GM18517 (cell line): ENCODE data around the gene CEP72.
"Not testable (repeated sequence)": the region's sequence is repeated elsewhere in the genome, so short reads cannot be mapped to it uniquely, and the experiment has no call there.

Experiments
- ATAC-seq: cut with Tn5 transposase; IDR thresholded peaks from one replicate; pipeline ENCODE4 v1.9.1; 2021; ENCODE audit warnings: mild to moderate bottlenecking, moderate library complexity; ENCODE audit not compliant: unreplicated experiment

The CEP72 gene

GRCh38 chr5:579746-580366 is 32.3 kb upstream of the CEP72 start:
- no peak for ATAC-seq

DNA sequence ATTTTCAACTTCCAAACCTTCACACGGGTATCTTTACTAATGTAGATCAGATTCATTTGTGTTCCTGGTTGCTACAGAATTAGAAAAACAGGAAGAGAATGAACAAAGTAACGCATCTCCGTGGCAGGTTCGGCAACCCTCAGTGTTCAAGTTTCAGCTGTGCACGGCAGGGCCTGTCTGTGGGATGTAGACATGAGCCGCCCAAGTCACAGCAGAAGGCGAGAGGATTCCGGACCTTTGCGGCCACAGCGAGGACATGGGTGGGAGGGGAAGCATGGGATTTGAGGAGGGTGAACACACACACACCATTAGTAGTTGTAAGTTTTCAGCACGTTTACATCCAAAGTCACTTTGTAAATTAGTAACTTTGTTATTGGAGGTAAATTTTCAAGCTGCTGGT is 31.7 kb upstream of the CEP72 start:
- ATAC-seq, result no peak

- ATAC-seq, result no peak
These were observed 30.9 kb upstream of the CEP72 start for GRCh38 chr5:581266-581665.

DNA sequence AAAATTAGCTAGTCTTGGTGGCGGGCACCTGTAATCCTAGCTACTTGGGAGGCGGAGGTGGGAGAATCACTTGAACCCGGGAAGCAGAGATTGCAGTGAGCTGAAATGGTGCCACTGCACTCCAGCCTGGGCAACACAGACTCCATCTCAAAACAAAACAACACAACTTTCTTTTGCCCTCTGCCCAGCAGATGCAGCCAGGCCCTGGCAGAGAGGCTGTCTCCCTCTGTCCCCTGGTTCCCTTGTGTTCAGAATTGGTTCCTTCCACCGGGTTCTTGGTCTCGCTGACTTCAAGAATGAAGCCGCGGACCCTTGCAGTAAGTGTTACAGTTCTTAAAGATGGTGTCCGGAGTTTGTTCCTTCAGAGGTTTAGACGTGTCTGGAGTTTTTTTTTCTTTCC is 30.2 kb upstream of the CEP72 start:
- ATAC-seq, result no peak

- ATAC-seq, result not testable (repeated sequence)
These were observed 29.7 kb upstream of the CEP72 start for GRCh38 chr5:582445-582844.

DNA sequence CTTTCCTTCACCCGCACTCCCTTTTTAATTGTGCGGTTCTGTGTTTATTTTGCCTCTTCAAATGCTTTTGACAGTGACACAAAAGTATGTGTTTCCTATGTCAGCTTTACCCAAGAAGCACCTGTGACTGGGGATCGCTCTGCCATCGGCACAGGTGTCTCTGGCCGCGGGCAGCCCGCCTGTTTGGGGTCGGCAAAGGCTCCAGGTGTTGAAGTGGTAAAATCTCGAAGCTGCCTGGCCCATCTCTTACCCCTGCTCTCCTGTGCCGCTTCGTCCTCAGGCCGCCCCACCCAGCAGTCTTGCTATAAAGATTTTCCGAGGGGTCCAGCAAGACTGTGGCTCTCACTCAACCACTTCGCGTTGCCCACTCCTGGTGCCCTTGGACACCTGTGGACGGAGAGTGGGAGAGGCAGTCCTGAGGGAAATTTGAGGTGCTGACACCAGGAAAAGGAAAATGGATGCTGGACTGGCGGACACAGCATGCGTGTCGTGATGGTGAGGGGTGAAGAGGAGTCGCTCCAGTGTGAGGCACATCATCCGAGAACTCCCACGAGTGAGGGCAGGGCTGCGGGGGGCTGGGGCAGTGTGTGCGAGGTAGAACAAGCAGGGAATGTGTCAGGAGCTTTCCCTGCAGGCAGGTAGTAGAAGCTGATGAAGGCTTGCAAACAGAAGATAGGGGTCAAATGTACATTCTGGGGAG is 29.1 kb upstream of the CEP72 start:
- no peak for ATAC-seq

DNA sequence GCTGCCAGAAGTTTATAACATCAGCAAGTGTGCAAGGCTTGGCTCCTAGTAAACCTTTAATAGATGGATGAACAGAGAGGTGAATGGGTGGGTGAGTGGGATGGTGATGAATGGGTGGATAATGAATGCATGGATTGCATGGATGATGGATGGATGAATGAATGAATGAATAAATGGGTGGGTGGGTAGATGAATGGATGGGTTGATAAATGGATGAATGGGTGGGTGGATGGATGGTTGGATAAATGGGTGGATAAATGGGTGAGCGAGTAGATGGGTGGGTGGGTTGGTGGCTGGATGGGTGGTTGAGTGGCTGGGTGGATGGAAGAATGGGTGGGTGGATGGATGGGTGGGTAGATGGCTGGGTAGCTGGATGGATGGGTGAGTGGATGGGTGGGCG is 28.5 kb upstream of the CEP72 start:
- ATAC-seq, result no peak

- ATAC-seq, result no peak
These were observed 27.9 kb upstream of the CEP72 start for GRCh38 chr5:584216-584615.

DNA sequence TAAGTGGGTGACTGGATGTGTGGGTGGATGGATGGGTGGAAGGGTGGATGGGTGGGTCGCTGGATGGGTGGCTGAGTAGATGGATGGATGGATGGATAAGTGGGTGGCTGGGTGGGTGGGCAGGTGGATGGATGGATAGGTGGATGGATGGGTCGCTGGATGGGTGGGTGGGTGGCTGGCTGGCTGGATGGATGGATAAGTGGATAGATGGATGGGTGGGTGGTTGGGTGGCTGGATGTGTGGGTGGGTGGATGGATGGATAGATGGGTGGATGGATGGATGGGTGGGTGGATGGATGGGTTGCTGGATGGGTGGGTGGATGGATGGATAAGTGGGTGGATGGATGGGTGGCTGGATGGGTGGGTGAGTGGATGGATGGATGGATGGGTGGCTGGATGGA is 27.3 kb upstream of the CEP72 start:
- ATAC-seq, result no peak

- no peak for ATAC-seq
These were observed 26.6 kb upstream of the CEP72 start for GRCh38 chr5:585556-585955.

- ATAC-seq, result no peak
These were observed 26.0 kb upstream of the CEP72 start for GRCh38 chr5:585962-586628.

GRCh38 chr5:586751-587285 is 25.3 kb upstream of the CEP72 start:
- no peak for ATAC-seq

DNA sequence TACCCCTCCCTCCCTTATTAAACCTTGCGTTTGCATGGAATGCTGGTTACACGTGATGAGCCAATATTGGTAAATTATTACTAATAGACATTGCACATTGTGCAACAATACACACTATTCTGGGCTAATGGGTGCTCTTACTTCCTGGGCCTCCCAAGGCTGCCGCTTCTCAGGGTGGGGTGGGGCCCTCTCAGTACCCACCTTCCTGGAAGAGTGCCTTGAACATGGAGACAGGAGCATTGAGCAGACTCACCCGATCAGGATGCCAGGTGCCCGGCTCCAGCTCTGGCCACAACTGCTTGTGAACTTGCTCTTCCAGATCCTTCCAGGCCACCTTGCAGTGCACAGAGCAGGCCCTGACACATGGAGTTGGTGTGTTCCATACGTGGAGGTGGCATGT is 24.7 kb upstream of the CEP72 start:
- ATAC-seq, result no peak

DNA sequence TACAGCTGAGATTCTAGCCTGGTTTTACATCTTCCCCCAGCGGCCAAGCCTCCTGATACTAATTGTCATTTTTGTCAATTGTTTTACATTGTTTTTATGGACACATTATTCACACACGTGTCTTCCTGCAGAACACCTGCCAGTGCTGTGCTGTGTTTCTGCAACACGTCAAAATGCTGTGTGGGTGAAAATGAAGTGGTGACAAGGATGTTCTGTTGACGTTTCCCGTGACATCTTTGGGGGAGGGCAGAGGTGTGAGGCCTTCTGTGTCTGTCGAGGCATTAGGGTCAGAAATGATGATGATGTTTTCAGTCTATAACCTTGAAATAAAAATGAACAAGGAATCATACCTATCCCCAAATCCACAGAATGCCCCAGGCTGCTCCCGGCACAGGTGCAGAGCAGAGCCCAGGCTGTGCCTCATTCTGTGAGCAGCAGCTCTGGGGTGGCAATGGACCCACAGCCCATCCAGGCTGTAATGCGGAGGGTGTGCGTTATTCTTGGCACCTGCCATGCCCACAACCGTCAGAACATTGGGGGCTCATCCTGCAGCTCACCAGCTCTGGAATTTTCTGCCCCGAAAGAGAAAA is 23.6 kb upstream of the CEP72 start:
- no peak for ATAC-seq

GRCh38 chr5:589173-589572 is 23.0 kb upstream of the CEP72 start:
- no peak for ATAC-seq

DNA sequence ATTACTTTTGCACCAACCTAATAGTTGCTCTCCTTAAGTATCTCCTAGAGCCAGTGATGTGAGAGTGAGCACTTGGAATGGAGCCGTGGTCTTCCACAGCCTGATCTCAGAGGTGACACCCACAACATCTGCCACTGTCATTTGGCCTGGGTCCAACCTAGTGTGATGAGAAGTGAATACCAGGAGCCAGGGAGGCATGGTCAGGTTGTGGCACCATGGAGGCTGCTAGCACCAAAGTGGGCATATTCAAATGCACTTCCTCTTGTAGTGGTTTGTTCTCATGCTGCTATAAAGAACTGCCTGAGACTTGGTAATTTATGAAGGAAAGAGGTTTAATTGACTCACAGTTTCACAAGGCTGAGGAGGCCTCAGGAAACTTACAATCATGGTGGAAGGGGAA is 22.6 kb upstream of the CEP72 start:
- no peak for ATAC-seq

GRCh38 chr5:590346-590745 is 21.8 kb upstream of the CEP72 start:
- ATAC-seq, result no peak

DNA sequence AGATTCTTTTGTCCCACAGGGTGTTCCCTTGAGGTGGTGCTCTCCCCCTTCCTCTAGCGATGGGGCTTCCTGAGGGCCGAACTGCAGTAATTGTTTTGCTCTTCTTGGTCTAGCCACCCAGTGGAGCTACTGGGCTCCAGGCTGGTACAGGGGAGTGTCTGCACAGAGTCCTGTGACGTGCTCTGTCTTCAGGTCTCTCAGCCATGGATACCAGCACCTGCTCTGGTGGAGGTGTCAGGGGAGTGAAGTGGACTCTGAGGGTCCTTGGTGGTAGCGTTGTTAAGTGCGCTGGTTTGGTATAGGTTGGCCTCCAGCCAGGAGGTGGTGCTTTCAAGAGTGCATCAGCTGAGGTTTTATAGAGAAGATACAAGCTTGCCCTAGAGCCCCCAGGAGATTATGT is 20.4 kb upstream of the CEP72 start:
- ATAC-seq, result no peak

DNA sequence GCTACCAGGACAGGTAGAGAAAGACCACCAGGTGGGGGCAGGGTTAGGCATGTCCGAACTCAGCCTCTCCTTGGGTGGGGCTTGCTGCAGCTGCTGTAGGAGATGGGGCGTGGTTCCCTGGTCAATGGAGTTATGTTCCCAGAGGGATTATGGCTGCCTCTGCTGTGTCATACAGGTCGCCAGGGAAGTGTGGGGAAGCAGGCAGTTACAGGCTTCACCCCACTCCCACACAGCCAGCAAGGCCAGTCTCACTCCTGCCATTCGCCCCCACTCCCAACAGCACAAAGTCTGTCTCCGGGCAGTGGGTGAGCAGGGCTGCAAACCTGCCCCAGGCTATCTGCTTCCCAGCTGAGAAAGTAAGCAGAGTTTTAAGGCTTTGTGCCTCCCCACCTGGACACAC is 20.0 kb upstream of the CEP72 start:
- ATAC-seq, result no peak

- ATAC-seq, result no peak
These were observed 18.6 kb upstream of the CEP72 start for GRCh38 chr5:593511-593910.

DNA sequence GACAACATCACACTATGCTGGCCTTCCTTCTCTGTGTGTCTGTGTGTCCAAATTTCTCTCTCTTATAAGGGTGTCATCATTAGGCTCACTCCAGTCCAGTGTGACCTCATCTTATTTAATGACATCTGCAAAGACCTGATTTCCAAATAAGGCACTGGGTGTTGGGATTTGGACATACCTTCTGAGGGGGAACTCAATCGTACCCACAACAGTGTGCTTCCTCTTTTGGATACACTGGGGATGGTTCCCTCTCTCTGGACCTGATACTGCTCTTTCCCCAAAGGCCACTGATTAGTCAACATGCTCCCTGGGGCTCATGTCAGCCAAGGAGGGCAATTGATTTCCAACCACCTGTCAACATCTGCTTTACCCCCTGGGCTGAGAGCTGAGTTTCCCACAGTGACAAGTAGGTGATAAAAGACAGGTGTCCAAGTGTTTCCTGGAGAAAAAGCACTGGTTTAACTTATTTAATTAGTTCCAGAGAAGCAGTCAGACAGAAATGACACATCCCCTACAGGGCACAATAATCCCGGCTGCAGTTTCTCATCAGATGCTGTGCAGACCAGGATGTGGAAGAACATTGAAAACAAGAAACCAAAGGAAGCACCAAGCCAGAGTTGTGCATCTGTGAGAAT is 17.8 kb upstream of the CEP72 start:
- no peak for ATAC-seq
